GM23248 (cell line): Measurements from ENCODE around the gene PLEKHG3. TPM values are rescaled to one million over a fixed set of nuclear protein-coding genes. Genes with fewer than 3 reads are reported as not detected.

Experiments used
- DNase-seq: peaks from one replicate; pipeline ENCODE4 v3.0.0-alpha.2; 2015
- H2AFZ ChIP-seq: fragments of 200-600 bp; sonication (generic); 2 replicates; pipeline ENCODE4 v1.6.1; 2016; ENCODE audit warnings: antibody characterized with exemption
- H3F3A ChIP-seq: fragments of 200-600 bp; sonication (generic); 2 replicates; pipeline ENCODE4 v1.6.1; 2016; ENCODE audit warnings: mild to moderate bottlenecking, antibody characterized with exemption, mixed run types; ENCODE audit not compliant: insufficient read depth
- H3K27ac ChIP-seq: fragments of 200-600 bp; sonication (generic); 2 replicates; pipeline ENCODE4 v1.5.1; 2016; ENCODE audit warnings: mild to moderate bottlenecking
- H3K27me3 ChIP-seq: fragments of 200-600 bp; sonication (generic); replicated peaks from 2 replicates; pipeline ENCODE4 v1.6.1; 2016; ENCODE audit warnings: mild to moderate bottlenecking; ENCODE audit not compliant: insufficient read depth
- H3K36me3 ChIP-seq: fragments of 200-600 bp; sonication (generic); 2 replicates; pipeline ENCODE4 v1.6.1; 2016; ENCODE audit warnings: low read depth, mild to moderate bottlenecking
- H3K4me1 ChIP-seq: fragments of 200-600 bp; sonication (generic); 2 replicates; pipeline ENCODE4 v1.6.1; 2016; ENCODE audit warnings: mild to moderate bottlenecking; ENCODE audit not compliant: insufficient read depth
- H3K4me2 ChIP-seq: fragments of 200-600 bp; sonication (generic); one replicate; pipeline ENCODE4 v1.6.1; 2016; ENCODE audit warnings: mild to moderate bottlenecking; ENCODE audit not compliant: unreplicated experiment
- H3K4me3 ChIP-seq: fragments of 200-600 bp; sonication (generic); 2 replicates; pipeline ENCODE4 v1.5.1; 2016; ENCODE audit warnings: mild to moderate bottlenecking
- H3K79me2 ChIP-seq: fragments of 200-600 bp; sonication (generic); 2 replicates; pipeline ENCODE4 v1.6.1; 2016; ENCODE audit warnings: mild to moderate bottlenecking; ENCODE audit not compliant: insufficient read depth
- H3K9ac ChIP-seq: fragments of 200-600 bp; sonication (generic); 2 replicates; pipeline ENCODE4 v1.6.1; 2016; ENCODE audit warnings: mild to moderate bottlenecking
- H3K9me2 ChIP-seq: fragments of 200-600 bp; sonication (generic); 2 replicates; pipeline ENCODE4 v1.6.1; 2016; ENCODE audit warnings: mixed run types, mild to moderate bottlenecking, moderate library complexity; ENCODE audit not compliant: insufficient read depth
- H3K9me3 ChIP-seq: fragments of 200-600 bp; sonication (generic); one replicate; pipeline ENCODE4 v1.6.1; 2017; ENCODE audit warnings: low read depth
- H4K20me1 ChIP-seq: fragments of 200-600 bp; sonication (generic); 2 replicates; pipeline ENCODE4 v1.6.0; 2016; ENCODE audit not compliant: insufficient read depth
- EZH2 ChIP-seq: fragments of 200-600 bp; sonication (generic); IDR thresholded peaks from 2 replicates; pipeline ENCODE4 v1.6.1; 2018; ENCODE audit warnings: antibody characterized with exemption, mild to moderate bottlenecking; ENCODE audit not compliant: insufficient read depth, poor library complexity, severe bottlenecking
- EZH2phosphoT487 ChIP-seq: fragments of 200-600 bp; sonication (generic); IDR thresholded peaks from 2 replicates; pipeline ENCODE4 v1.6.1; 2018; ENCODE audit warnings: antibody characterized with exemption, moderate library complexity, mild to moderate bottlenecking, low read depth; ENCODE audit not compliant: insufficient read depth
- WGBS, 2 experiments: methylation state at CpG; one replicate each; pipeline ENCODE4 v1.1.6; 2015 to 2017; ENCODE audit warnings: low lambda C conversion rate in 2 of 2, low coverage in 1 of 2; ENCODE audit errors: missing lambda C conversion rate in 2 of 2; 5-methylcytosine and 5-hydroxymethylcytosine counted together
- in situ Hi-C: fragments of 300-500 bp; cut with MboI; formaldehyde crosslinking; loops from 2 replicates; pipeline ENCODE4 v1.15.0; 2020
- polyA plus RNA-seq: library from polyadenylated mRNA; unstranded; fragments of >200 nt; fragmentation: Nextera tagmentation; extraction: Ambion mirVana; gene quantifications from 2 replicates; pipeline ENCODE4 v1.2.1, GENCODE V29; 2016
- total RNA-seq: library from RNA; depleted of rRNA; stranded (reverse); fragments of >200 nt; shearing (Covaris generic); gene quantifications from 2 replicates; pipeline ENCODE4 v1.2.3, GENCODE V29; 2014

Gene PLEKHG3
- total and polyA plus RNA-seq, 2 experiments from 2014 or later: 2.1 to 6.9 TPM

DNA sequence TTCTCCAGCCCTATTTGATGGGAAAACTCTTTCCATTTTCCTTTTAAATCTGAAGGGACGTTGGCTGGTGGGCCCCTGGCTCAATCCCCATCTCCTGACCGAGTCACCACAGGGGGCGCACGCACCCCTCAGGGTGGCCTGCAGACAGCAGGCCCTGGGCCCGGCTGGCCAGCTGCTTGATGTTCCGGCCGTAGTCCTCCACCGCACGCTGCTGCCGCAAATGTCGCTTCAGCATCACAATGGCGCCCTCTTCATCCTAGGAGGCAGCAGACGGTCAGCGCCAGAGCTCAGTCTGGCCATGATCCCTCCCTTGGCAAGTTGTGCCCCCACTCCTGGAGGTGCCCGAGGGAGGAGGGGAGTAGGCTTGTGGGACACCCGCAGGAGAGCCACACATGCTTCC, 70.0 kb downstream of the PLEKHG3 start:
- no peak overlapping the region for H3K27ac ChIP-seq
- H2AFZ ChIP-seq: no peak overlapping the region
- H4K20me1 ChIP-seq: no peaks in the 10 kb centered on the region
- TF ChIP-seq EZH2phosphoT487 (no peak), EZH2 (no peak)
- no peaks in the 10 kb centered on the region for H3K9me2 ChIP-seq
- H3K4me3 ChIP-seq: no peak overlapping the region
- no peaks in the 10 kb centered on the region for H3K79me2 ChIP-seq
- H3K9ac ChIP-seq: no peak overlapping the region
- in situ Hi-C loops: no loop called here
- 66 to 70% methylated on average over 16 of the region's 16 CpGs for WGBS, 2 experiments
- no peaks in the 10 kb centered on the region for H3K9me3 ChIP-seq
- no peaks in the 10 kb centered on the region for H3F3A ChIP-seq
- no peaks in the 10 kb centered on the region for H3K4me1 ChIP-seq
- no peak overlapping the region for H3K4me2 ChIP-seq
- no peaks in the 10 kb centered on the region for H3K36me3 ChIP-seq
- no peak for DNase-seq
- no peaks in the 10 kb centered on the region for H3K27me3 ChIP-seq

DNA sequence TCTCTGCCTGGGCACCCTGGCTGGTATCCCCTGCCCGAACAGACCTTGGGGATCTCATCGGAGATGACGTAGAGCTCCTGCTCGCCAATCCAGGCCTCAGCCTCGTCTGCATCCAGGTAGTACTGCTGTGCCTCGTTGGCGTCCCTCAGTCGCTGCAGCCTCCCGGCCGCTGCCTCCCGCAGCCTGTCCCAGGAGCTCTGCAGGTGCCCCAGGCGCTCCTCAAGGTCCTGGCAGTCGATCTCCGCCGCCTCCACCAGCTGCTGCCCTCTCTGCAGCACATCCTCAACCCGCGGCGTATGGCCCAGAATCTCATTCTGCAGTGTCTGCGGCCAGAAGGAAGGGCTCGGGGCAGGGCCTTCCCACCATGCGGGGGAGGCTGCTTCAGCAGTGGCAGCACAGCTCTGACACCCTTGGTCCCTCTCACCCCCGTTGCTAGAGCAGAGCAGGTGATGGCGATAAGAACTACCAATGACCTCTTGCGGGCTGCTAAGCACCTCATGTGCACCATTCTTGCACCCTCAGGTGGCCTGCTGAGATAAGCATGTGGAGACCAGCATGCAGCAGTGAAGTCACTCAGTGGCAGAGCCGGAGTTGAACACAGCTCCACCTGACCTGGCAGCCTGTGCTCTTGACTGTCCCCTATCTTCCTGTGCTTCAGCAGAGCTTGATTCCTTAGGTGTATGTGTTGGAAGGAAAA, 71.0 kb downstream of the PLEKHG3 start:
- WGBS, 2 experiments: 86 to 88% methylated on average over 25 of the region's 25 CpGs
- Histone ChIP-seq H3K9me2 (no peaks in the 10 kb centered on the region), H3K36me3 (no peaks in the 10 kb centered on the region), H3K4me2 (no peak overlapping the region), H3K9ac (no peak overlapping the region), H4K20me1 (no peaks in the 10 kb centered on the region), H3K4me3 (no peak overlapping the region), H3K9me3 (no peaks in the 10 kb centered on the region), H3K4me1 (no peaks in the 10 kb centered on the region), H2AFZ (no peak overlapping the region), H3K27ac (no peak overlapping the region), H3F3A (no peaks in the 10 kb centered on the region), H3K27me3 (no peaks in the 10 kb centered on the region), H3K79me2 (no peaks in the 10 kb centered on the region)
- in situ Hi-C loops: no loop called here
- TF ChIP-seq EZH2 (no peak), EZH2phosphoT487 (no peak)
- DNase-seq: no peak

DNA sequence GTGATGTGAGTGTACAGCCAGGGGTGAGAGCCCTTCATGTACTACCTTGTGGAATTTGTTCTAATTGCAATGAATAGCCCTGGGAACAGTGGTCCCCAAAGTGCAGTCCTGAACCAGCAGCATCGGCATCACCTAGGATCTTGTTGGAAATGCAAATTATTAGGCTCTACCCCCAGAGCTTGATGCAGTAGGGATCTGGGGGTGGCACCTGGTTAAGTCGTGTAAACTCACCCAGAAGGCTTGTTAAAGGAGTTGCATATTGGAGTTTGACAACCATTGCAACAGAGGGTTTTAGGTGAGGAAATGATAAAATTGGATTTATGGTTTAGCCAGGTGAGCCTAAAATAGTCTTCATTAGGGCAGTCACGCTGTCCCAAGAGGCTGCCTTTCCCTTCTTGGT, 73.2 kb downstream of the PLEKHG3 start:
- Histone ChIP-seq H3K27ac (no peak overlapping the region), H3K36me3 (no peaks in the 10 kb centered on the region), H3K9ac (no peak overlapping the region), H3F3A (no peaks in the 10 kb centered on the region), H3K9me2 (no peaks in the 10 kb centered on the region), H2AFZ (no peak overlapping the region), H3K4me2 (no peak overlapping the region), H3K9me3 (no peaks in the 10 kb centered on the region), H4K20me1 (no peaks in the 10 kb centered on the region), H3K79me2 (no peaks in the 10 kb centered on the region), H3K27me3 (no peaks in the 10 kb centered on the region), H3K4me1 (no peaks in the 10 kb centered on the region), H3K4me3 (no peak overlapping the region)
- TF ChIP-seq EZH2phosphoT487 (no peak), EZH2 (no peak)
- in situ Hi-C loops: no loop called here
- 61 to 63% methylated on average over 3 of the region's 3 CpGs for WGBS, 2 experiments
- no peak for DNase-seq

DNA sequence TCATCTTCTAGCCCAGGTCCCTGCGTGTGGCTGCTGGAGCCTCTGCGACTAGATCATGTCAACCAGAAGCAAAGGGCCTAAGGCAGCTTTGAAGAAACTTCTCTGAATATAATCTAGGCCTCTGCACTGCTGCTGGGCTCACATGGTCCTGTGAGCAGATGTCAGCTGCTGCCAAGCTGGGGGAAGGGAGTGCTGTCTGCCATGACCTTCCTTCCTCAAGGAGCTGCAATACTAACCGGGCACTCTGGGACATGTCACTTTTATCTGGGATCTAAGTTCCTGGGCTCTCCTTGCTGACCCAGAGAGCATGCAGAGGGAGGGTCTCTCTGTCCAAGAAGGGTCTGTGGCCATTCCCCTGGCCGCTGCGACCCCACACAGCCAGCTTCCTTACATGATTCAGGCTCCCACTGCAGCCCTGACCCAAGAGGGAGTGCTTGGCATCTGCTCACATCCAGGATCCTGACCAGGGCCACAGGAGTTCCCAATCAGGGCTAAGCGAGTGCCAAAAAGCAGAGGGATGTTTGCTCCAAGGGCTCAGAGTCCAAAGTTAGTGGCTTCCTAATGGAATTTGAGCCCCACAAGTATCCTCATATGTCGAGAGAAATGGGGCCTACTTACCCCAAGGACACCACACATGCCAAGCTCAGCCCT, 74.0 kb downstream of the PLEKHG3 start:
- Histone ChIP-seq H3K4me2 (no peak overlapping the region), H3K27ac (no peak overlapping the region), H3K9me3 (no peaks in the 10 kb centered on the region), H2AFZ (no peak overlapping the region), H3K36me3 (no peaks in the 10 kb centered on the region), H3K27me3 (no peaks in the 10 kb centered on the region), H3K4me1 (no peaks in the 10 kb centered on the region), H3F3A (no peaks in the 10 kb centered on the region), H3K9ac (no peak overlapping the region), H3K9me2 (no peaks in the 10 kb centered on the region), H3K4me3 (no peak overlapping the region), H4K20me1 (no peaks in the 10 kb centered on the region), H3K79me2 (no peaks in the 10 kb centered on the region)
- 43 to 61% methylated on average over 7 of the region's 7 CpGs for WGBS, 2 experiments
- TF ChIP-seq EZH2phosphoT487: no peak
- no peak for TF ChIP-seq EZH2
- no peak for DNase-seq
- in situ Hi-C loops: no loop called here
